PC-3 (cell line): ENCODE measurements around the gene PAEP. TPM values are rescaled to one million over a fixed set of nuclear protein-coding genes. Genes with fewer than 3 reads are reported as not detected.

Source experiments
- ATAC-seq: fragments of 200-7000 bp; cut with Tn5 transposase; 2 replicates; pipeline ENCODE4 v1.9.1; 2020; ENCODE audit warnings: mild to moderate bottlenecking, moderate library complexity
- BruUV-seq: library from RNA; stranded (reverse); fragments of 400-500 nt; replicated peaks from 2 replicates; lab custom pipeline; 2021; lab: Mats Ljungman, UMichigan
- CTCF ChIA-PET: fragments of 300-600 bp; sonication (Branson Sonifier 250); formaldehyde crosslinking; loops from one replicate; lab custom pipeline; 2022; ENCODE audit warnings: antibody characterized with exemption; lab: Charles Lee
- POLR2A ChIA-PET: fragments of 300-600 bp; sonication (Branson Sonifier 250); formaldehyde crosslinking; loops from one replicate; lab custom pipeline; 2022; ENCODE audit warnings: antibody characterized with exemption; ENCODE audit not compliant: unreplicated experiment; lab: Charles Lee
- DNase-seq: peaks from one replicate; pipeline ENCODE4 v3.0.0-alpha.2; 2015
- H2AFZ ChIP-seq: fragments of 300-600 bp; sonication (generic); 2 replicates; pipeline ENCODE4 v1.6.0; 2016; ENCODE audit warnings: antibody characterized with exemption, low read length
- H3F3A ChIP-seq: fragments of 300-600 bp; sonication (generic); one replicate; pipeline ENCODE4 v1.6.0; 2017; ENCODE audit warnings: antibody characterized with exemption, low read length, control low read depth, mild to moderate bottlenecking; ENCODE audit not compliant: unreplicated experiment
- H3K27ac ChIP-seq: fragments of 300-600 bp; sonication (generic); 2 replicates; pipeline ENCODE4 v1.5.1; 2016; ENCODE audit warnings: mild to moderate bottlenecking, low read length
- H3K27me3 ChIP-seq: fragments of 300-600 bp; sonication (generic); 2 replicates; pipeline ENCODE4 v1.6.1; 2016; ENCODE audit warnings: low read length, mixed read lengths
- H3K36me3 ChIP-seq: fragments of 300-600 bp; sonication (generic); 2 replicates; pipeline ENCODE4 v1.6.1; 2016; ENCODE audit warnings: low read depth, mixed run types, low read length, mixed read lengths
- H3K4me1 ChIP-seq: fragments of 300-600 bp; sonication (generic); 2 replicates; pipeline ENCODE4 v1.5.1; 2016; ENCODE audit warnings: low read length; ENCODE audit not compliant: insufficient read depth
- H3K4me2 ChIP-seq: fragments of 300-600 bp; sonication (generic); 2 replicates; pipeline ENCODE4 v1.6.0; 2016; ENCODE audit warnings: low read length
- H3K4me3 ChIP-seq: fragments of 300-600 bp; sonication (generic); 2 replicates; pipeline ENCODE4 v1.5.1; 2016; ENCODE audit warnings: mild to moderate bottlenecking, low read length, mixed read lengths
- H3K79me2 ChIP-seq: fragments of 300-600 bp; sonication (generic); 2 replicates; pipeline ENCODE4 v1.6.1; 2017; ENCODE audit warnings: low read length, mixed read lengths
- H3K9ac ChIP-seq: fragments of 300-600 bp; sonication (generic); 2 replicates; pipeline ENCODE4 v1.6.0; 2016; ENCODE audit warnings: mild to moderate bottlenecking, low read length
- H3K9me2 ChIP-seq: fragments of 300-600 bp; sonication (generic); replicated peaks from 2 replicates; pipeline ENCODE4 v1.6.1; 2016; ENCODE audit warnings: mixed run types, low read length, mixed read lengths
- H3K9me3 ChIP-seq: fragments of 300-600 bp; sonication (generic); 2 replicates; pipeline ENCODE4 v1.6.1; 2016; ENCODE audit warnings: low read length, mixed read lengths
- H4K20me1 ChIP-seq: fragments of 300-600 bp; sonication (generic); 2 replicates; pipeline ENCODE4 v1.6.1; 2016; ENCODE audit warnings: low read length, mixed read lengths
- CTCF ChIP-seq: fragments of 300-600 bp; sonication (generic); conservative IDR thresholded peaks from 2 replicates; pipeline ENCODE4 v1.5.1; 2017; ENCODE audit warnings: antibody characterized with exemption, low read depth, mild to moderate bottlenecking, low read length
- EZH2 ChIP-seq: fragments of 300-600 bp; sonication (generic); IDR thresholded peaks from one replicate; pipeline ENCODE4 v1.6.1; 2017; ENCODE audit warnings: antibody characterized with exemption, mild to moderate bottlenecking, low read length; ENCODE audit not compliant: unreplicated experiment
- EZH2phosphoT487 ChIP-seq: fragments of 300-600 bp; sonication (generic); IDR thresholded peaks from 2 replicates; pipeline ENCODE4 v1.6.1; 2018; ENCODE audit warnings: mild to moderate bottlenecking, antibody characterized with exemption, low read length, borderline replicate concordance
- intact Hi-C: fragments of 100-400 bp; cut with micrococcal nuclease; formaldehyde crosslinking; loops from 2 replicates; pipeline ENCODE4 v1.9.0; 2023
- total RNA-seq: library from RNA; depleted of rRNA; stranded (reverse); fragments of >200 nt; gene quantifications from 2 replicates; pipeline ENCODE4 v1.2.3, GENCODE V29; 2014

The PAEP gene
- total RNA-seq, 1 experiment from 2014 or later = not detected

- no peak overlapping the region for H3K4me2 ChIP-seq
- ATAC-seq (no peak), DNase-seq (no peak)
- H2AFZ ChIP-seq = no peak overlapping the region
- TF ChIP-seq EZH2 (no peak), CTCF (no peak), EZH2phosphoT487 (no peak)
- no peak overlapping the region for H3K27ac ChIP-seq
- intact Hi-C loops = no loop called here
- POLR2A ChIA-PET = no interaction called here
- BruUV-seq = no TSS peak
- H3K27me3 ChIP-seq = no peaks in the 10 kb centered on the region
- H3K4me1 ChIP-seq = no peaks in the 10 kb centered on the region
- H3F3A ChIP-seq = no peaks in the 10 kb centered on the region
- H3K4me3 ChIP-seq = no peak overlapping the region
- CTCF ChIA-PET = no interaction called here
- no peaks in the 10 kb centered on the region for H3K36me3 ChIP-seq
- no peak overlapping the region for H3K9ac ChIP-seq
- no peaks in the 10 kb centered on the region for H3K9me3 ChIP-seq
- H4K20me1 ChIP-seq = no peaks in the 10 kb centered on the region
- no peaks in the 10 kb centered on the region for H3K9me2 ChIP-seq
- H3K79me2 ChIP-seq = no peaks in the 10 kb centered on the region
Measured at GRCh38 chr9:135525241-135526088, 36.1 kb upstream of the PAEP start.

DNA sequence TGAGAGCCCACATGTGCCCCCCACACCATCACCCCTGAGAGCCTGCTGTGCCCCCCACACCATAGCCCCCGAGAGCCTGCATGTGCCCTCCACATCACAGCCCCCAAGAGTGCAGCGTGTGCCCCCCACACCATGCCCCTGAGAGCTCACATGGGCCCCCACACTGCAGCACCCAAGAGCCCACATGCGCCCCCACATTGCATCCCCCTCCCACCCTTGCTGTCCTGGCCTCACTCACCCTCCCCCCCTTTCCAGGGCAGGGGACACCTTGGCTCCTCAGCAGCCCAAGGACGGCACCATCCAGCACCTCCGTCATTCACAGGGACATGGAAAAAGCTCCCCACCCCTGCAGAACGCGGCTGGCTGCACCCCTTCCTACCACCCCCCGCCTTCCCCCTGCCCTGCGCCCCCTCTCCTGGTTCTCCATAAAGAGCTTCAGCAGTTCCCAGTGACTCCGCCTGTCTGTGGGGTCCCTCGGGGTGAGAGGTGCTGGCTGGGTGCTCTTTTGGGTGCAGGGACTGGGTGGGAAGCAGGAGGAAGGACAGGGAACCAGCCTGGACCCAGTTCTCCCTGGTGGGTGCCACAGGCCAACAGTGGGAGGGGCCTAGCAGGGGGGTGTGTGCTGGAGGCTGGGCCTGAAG, 35.3 kb upstream of the PAEP start:
- Histone ChIP-seq H3K36me3 (no peaks in the 10 kb centered on the region), H3K27me3 (no peaks in the 10 kb centered on the region), H3K27ac (no peak overlapping the region), H3F3A (no peaks in the 10 kb centered on the region), H3K9ac (no peak overlapping the region), H3K4me2 (no peak overlapping the region), H4K20me1 (no peaks in the 10 kb centered on the region), H3K9me2 (no peaks in the 10 kb centered on the region), H3K4me1 (no peaks in the 10 kb centered on the region), H2AFZ (no peak overlapping the region), H3K79me2 (no peaks in the 10 kb centered on the region), H3K9me3 (no peaks in the 10 kb centered on the region), H3K4me3 (no peak overlapping the region)
- TF ChIP-seq CTCF (no peak), EZH2phosphoT487 (no peak), EZH2 (no peak)
- ATAC-seq (no peak), DNase-seq (no peak)
- BruUV-seq = no TSS peak
- intact Hi-C loops = no loop called here
- ChIA-PET CTCF (no interaction called here), POLR2A (no interaction called here)
